Type B pancreatic cell (in vitro differentiated cells): ENCODE results near the gene CNKSR2. TPM values are rescaled to one million over a fixed set of nuclear protein-coding genes. Genes with fewer than 3 reads are reported as not detected.
A peak's percentile ranks its signal among the peaks of the same experiment; 100 is the strongest.

Source experiments
- DNase-seq: peaks from one replicate; pipeline ENCODE4 v3.0.0; 2021; ENCODE audit warnings: mixed read lengths; ENCODE audit not compliant: unreplicated experiment; ENCODE audit errors: extremely low spot score
- H3K27ac Mint-ChIP-seq: 2 replicates; pipeline ENCODE4 v1.8.0; 2021; ENCODE audit warnings: mild to moderate bottlenecking, mixed read lengths
- H3K27me3 Mint-ChIP-seq: 2 replicates; pipeline ENCODE4 v1.8.0; 2021; ENCODE audit warnings: mixed read lengths
- H3K36me3 Mint-ChIP-seq: 2 replicates; pipeline ENCODE4 v1.8.0; 2021; ENCODE audit warnings: mixed read lengths
- H3K4me1 Mint-ChIP-seq: one replicate; pipeline ENCODE4 v1.8.0; 2021; ENCODE audit warnings: mixed read lengths; ENCODE audit not compliant: unreplicated experiment
- H3K4me3 Mint-ChIP-seq: 2 replicates; pipeline ENCODE4 v1.8.0; 2021; ENCODE audit warnings: mild to moderate bottlenecking, mixed read lengths
- H3K9me3 Mint-ChIP-seq: 2 replicates; pipeline ENCODE4 v1.8.0; 2021; ENCODE audit warnings: mixed read lengths
- total RNA-seq: library from RNA; stranded (reverse); gene quantifications from 2 replicates; pipeline ENCODE4 v1.2.1, GENCODE V29; 2021; ENCODE audit warnings: low replicate concordance
- TF ChIP-seq, protein P1 (sequence below): fragments of 200-600 bp; sonication (generic); conservative IDR thresholded peaks from 2 replicates; pipeline ENCODE4 v1.5.0; 2021; ENCODE audit warnings: antibody characterized with exemption, mild to moderate bottlenecking

The CNKSR2 gene
- total RNA-seq, 1 donor from 2014 or later, result 13.5 TPM

DNA sequence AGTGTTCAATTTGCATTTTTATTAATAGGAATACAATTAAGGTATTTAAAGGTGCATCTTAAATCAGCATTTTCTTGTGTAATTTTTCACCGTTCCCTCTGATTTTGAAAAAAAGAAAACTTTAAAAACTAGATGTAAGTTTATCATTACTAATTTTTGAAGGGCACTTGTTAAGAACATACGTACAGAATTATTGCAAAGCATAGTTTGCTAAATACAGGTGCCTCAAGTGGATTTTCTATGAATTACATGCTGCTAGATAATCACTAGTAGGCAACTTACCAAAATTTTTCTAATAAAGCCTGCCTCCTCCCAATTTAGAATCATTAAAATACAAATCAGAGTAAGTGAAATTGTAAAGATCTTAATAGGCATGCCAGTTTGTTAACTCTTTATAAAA is 8.5 kb downstream of the CNKSR2 start:
- no peak overlapping the region for H3K4me3 Mint-ChIP-seq
- DNase-seq, result no peak
- peaks cover 3% of the 10 kb centered on the region for H3K36me3 Mint-ChIP-seq
- TF ChIP-seq, protein P1, sequence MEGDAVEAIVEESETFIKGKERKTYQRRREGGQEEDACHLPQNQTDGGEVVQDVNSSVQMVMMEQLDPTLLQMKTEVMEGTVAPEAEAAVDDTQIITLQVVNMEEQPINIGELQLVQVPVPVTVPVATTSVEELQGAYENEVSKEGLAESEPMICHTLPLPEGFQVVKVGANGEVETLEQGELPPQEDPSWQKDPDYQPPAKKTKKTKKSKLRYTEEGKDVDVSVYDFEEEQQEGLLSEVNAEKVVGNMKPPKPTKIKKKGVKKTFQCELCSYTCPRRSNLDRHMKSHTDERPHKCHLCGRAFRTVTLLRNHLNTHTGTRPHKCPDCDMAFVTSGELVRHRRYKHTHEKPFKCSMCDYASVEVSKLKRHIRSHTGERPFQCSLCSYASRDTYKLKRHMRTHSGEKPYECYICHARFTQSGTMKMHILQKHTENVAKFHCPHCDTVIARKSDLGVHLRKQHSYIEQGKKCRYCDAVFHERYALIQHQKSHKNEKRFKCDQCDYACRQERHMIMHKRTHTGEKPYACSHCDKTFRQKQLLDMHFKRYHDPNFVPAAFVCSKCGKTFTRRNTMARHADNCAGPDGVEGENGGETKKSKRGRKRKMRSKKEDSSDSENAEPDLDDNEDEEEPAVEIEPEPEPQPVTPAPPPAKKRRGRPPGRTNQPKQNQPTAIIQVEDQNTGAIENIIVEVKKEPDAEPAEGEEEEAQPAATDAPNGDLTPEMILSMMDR, result peak; percentile 71
- no peaks in the 10 kb centered on the region for H3K9me3 Mint-ChIP-seq
- no peak overlapping the region for H3K27ac Mint-ChIP-seq
- no peaks in the 10 kb centered on the region for H3K4me1 Mint-ChIP-seq
- no peaks in the 10 kb centered on the region for H3K27me3 Mint-ChIP-seq

DNA sequence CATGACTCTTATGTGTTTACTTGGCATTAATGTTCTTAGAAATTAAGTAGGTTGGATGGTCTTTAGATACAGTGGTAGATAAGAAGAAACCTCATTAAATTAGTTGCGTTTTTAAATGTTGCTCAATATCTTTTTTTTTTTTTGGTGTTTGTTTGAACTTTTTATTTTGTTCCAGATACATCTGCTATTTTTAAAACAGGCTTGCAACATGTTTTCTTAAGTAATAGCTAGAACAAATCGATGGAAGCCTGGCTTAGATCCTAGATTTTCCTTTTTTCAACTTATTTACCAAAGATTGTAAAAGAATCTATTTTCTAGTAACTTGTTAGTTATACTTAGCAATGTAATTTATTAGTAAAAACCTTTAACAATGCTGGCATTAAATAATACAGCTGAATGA is 9.3 kb downstream of the CNKSR2 start:
- Mint-ChIP-seq H3K4me3 (no peak overlapping the region), H3K9me3 (no peaks in the 10 kb centered on the region), H3K36me3 (peaks cover 3% of the 10 kb centered on the region), H3K27ac (no peak overlapping the region), H3K27me3 (no peaks in the 10 kb centered on the region), H3K4me1 (no peaks in the 10 kb centered on the region)
- no peak for DNase-seq
- TF ChIP-seq, protein P1, result no peak

DNA sequence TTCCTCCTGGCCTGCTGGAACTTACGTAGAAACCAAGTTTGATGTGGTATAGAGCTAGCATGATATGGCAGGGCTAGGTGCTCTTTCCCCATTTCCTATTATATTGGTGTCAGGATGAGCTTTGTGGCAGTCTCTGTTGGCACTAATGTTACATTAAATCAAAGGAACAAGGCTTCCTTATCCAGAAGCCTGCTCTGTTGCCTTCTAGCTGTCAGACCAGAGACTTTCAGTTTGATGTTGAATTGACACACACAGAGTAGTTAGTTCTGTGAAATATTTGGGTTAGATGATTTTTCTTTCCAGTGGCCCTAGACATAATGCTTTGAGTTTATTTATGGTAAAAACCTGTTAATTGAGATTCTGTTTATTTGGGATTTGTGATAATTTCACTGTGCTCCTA is 10.0 kb downstream of the CNKSR2 start:
- Mint-ChIP-seq H3K27ac (no peak overlapping the region), H3K4me3 (no peak overlapping the region), H3K4me1 (no peaks in the 10 kb centered on the region), H3K9me3 (no peaks in the 10 kb centered on the region), H3K36me3 (peaks cover 3% of the 10 kb centered on the region), H3K27me3 (no peaks in the 10 kb centered on the region)
- DNase-seq, result no peak
- TF ChIP-seq, protein P1, result no peak

DNA sequence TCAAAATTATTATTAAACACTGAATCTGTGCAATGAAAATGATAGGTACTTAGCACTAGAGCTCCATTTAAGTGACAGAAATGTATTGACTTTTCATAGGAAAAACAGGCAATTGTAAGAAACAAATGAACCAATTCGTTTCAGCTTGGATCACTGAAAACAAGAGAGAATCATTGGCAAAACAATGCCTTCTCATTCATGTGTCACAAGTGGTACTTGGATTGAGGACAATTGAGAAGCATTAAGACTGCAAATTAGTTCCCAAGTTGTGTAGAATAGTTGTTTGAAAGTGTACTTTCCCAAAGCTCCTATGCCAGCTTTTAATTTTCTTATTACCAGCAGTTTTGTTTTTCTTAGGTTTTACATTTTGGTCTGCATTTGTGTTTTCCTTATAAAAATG is 20.6 kb downstream of the CNKSR2 start:
- Mint-ChIP-seq H3K4me3 (no peak overlapping the region), H3K4me1 (no peaks in the 10 kb centered on the region), H3K36me3 (no peaks in the 10 kb centered on the region), H3K27ac (no peak overlapping the region), H3K27me3 (no peaks in the 10 kb centered on the region), H3K9me3 (peaks cover 8% of the 10 kb centered on the region)
- TF ChIP-seq, protein P1, result no peak
- DNase-seq, result no peak

DNA sequence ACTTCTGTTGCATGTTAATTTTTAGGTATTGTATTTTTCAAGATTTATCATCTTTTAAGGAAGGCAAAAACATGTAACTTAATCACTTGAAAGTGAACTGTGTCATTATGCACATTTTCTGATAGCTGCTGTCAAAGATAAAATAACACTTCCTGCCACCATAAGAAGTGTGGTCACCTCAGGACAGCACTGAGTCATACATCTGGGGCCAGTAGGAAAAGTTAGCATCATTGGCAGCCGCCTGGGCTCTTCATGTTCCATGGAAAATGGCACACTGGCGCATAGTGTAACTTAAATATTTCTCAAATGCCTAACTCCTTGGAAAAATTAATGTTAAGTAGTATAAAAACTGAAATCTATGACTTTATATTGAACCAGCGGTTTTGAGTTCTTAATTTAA is 24.2 kb downstream of the CNKSR2 start:
- H3K27me3 Mint-ChIP-seq, result no peaks in the 10 kb centered on the region
- no peak overlapping the region for H3K27ac Mint-ChIP-seq
- no peaks in the 10 kb centered on the region for H3K9me3 Mint-ChIP-seq
- H3K4me3 Mint-ChIP-seq, result no peak overlapping the region
- no peak for DNase-seq
- H3K4me1 Mint-ChIP-seq, result no peaks in the 10 kb centered on the region
- TF ChIP-seq, protein P1, result no peak
- no peaks in the 10 kb centered on the region for H3K36me3 Mint-ChIP-seq

DNA sequence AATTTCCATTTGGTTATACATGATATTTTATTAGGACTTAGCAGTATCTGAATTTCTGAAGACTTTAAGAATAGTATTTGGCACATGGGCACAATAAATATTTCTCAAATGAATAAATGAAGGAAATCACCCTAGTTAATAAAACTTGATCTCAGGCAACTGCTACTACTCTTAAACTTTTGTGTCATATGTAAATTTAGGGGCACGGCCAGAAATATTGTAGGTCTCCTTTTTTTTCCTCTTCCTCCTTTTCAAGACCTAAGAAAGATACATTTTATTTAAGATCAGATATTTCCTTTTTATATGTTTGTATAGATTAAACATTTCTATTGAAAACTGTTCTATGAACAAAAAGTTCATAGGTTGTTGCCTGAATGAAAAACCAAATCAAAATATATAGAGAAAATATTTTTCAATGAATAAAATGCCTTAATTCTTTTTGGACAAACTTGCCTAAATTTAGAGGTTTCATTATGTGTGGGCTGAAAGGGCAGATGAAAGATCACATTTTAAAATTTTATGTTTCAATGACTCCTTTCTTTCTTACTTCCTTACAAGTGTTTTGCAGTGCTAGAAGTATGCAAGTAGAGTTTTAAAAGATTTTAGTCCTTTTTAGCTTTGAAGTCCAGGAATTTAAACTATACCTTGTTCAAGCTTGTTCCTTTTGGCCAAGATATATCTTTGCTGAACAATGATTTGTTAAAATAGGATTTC is 26.3 kb downstream of the CNKSR2 start:
- Mint-ChIP-seq H3K4me3 (no peak overlapping the region), H3K27ac (no peak overlapping the region), H3K36me3 (no peaks in the 10 kb centered on the region), H3K4me1 (no peaks in the 10 kb centered on the region), H3K27me3 (no peaks in the 10 kb centered on the region), H3K9me3 (no peaks in the 10 kb centered on the region)
- DNase-seq, result no peak
- TF ChIP-seq, protein P1, result no peak
